Chondrocyte (in vitro differentiated cells): Measurements from ENCODE around the gene DMD. TPM values are rescaled to one million over a fixed set of nuclear protein-coding genes. Genes with fewer than 3 reads are reported as not detected.

Source experiments
- DNase-seq: peaks from one replicate; pipeline ENCODE4 v3.0.0; 2021; ENCODE audit warnings: mixed read lengths, low spot score
- H3K27ac Mint-ChIP-seq: one replicate; pipeline ENCODE4 v1.8.0; 2021; ENCODE audit warnings: mild to moderate bottlenecking, moderate library complexity, mixed read lengths; ENCODE audit not compliant: unreplicated experiment
- H3K27me3 Mint-ChIP-seq: 2 replicates; pipeline ENCODE4 v1.8.0; 2021; ENCODE audit warnings: low read depth, mixed read lengths
- H3K36me3 Mint-ChIP-seq: 2 replicates; pipeline ENCODE4 v1.8.0; 2021; ENCODE audit warnings: low read depth, mixed read lengths
- H3K4me1 Mint-ChIP-seq: 2 replicates; pipeline ENCODE4 v1.8.0; 2021; ENCODE audit warnings: low read depth, mild to moderate bottlenecking, mixed read lengths
- H3K4me3 Mint-ChIP-seq: one replicate; pipeline ENCODE4 v1.8.0; 2021; ENCODE audit warnings: mild to moderate bottlenecking, moderate library complexity, mixed read lengths; ENCODE audit not compliant: unreplicated experiment
- H3K9me3 Mint-ChIP-seq: 2 replicates; pipeline ENCODE4 v1.8.0; 2021; ENCODE audit warnings: low read depth, mixed read lengths
- CTCF ChIP-seq: fragments of 200-600 bp; sonication (generic); IDR thresholded peaks from 2 replicates; pipeline ENCODE4 v1.5.0; 2021; ENCODE audit warnings: antibody characterized with exemption, mild to moderate bottlenecking, moderate library complexity
- total RNA-seq: library from RNA; stranded (reverse); gene quantifications from 3 replicates; pipeline ENCODE4 v1.2.1, GENCODE V29; 2021

Gene DMD
- total RNA-seq, 1 donor from 2014 or later, result 201 TPM

- Mint-ChIP-seq H3K9me3 (peaks cover 2% of the 10 kb centered on the region), H3K4me3 (no peak overlapping the region), H3K27ac (peak overlapping the region; percentile 6), H3K27me3 (no peaks in the 10 kb centered on the region), H3K36me3 (no peaks in the 10 kb centered on the region), H3K4me1 (peaks cover 7% of the 10 kb centered on the region)
- no peak for DNase-seq
- TF ChIP-seq CTCF, result no peak
Measured at GRCh38 chrX:31679861-31680260, 1531.5 kb downstream of the DMD start.

GRCh38 chrX:31670245-31670644 is 1541.1 kb downstream of the DMD start:
- H3K27ac Mint-ChIP-seq, result no peak overlapping the region
- no peaks in the 10 kb centered on the region for H3K27me3 Mint-ChIP-seq
- H3K4me3 Mint-ChIP-seq, result no peak overlapping the region
- peaks cover 20% of the 10 kb centered on the region for H3K9me3 Mint-ChIP-seq
- H3K4me1 Mint-ChIP-seq, result no peaks in the 10 kb centered on the region
- H3K36me3 Mint-ChIP-seq, result peaks cover 5% of the 10 kb centered on the region
- no peak for DNase-seq
- TF ChIP-seq CTCF, result no peak

- Mint-ChIP-seq H3K36me3 (no peaks in the 10 kb centered on the region), H3K4me1 (peaks cover 3% of the 10 kb centered on the region), H3K9me3 (peaks cover 7% of the 10 kb centered on the region), H3K27ac (no peak overlapping the region), H3K4me3 (no peak overlapping the region), H3K27me3 (no peaks in the 10 kb centered on the region)
- no peak for DNase-seq
- TF ChIP-seq CTCF, result no peak
Measured at GRCh38 chrX:31665454-31665853, 1545.9 kb downstream of the DMD start.

GRCh38 chrX:31663172-31663571 is 1548.2 kb downstream of the DMD start:
- Mint-ChIP-seq H3K4me1 (peaks cover 3% of the 10 kb centered on the region), H3K9me3 (peaks cover 3% of the 10 kb centered on the region), H3K27me3 (no peaks in the 10 kb centered on the region), H3K27ac (no peak overlapping the region), H3K4me3 (no peak overlapping the region), H3K36me3 (no peaks in the 10 kb centered on the region)
- TF ChIP-seq CTCF, result no peak
- no peak for DNase-seq

GRCh38 chrX:31661280-31661810 is 1550.0 kb downstream of the DMD start:
- DNase-seq, result no peak
- H3K36me3 Mint-ChIP-seq, result no peaks in the 10 kb centered on the region

More at GRCh38 chrX:31661280-31661810, 1550.0 kb downstream of the DMD start:
- Mint-ChIP-seq H3K4me1 (peaks cover 14% of the 10 kb centered on the region), H3K4me3 (no peak overlapping the region), H3K27ac (no peak overlapping the region), H3K9me3 (no peaks in the 10 kb centered on the region), H3K27me3 (no peaks in the 10 kb centered on the region)
- no peak for TF ChIP-seq CTCF
